Measurements from ENCODE around the gene AXIN2. TPM values are rescaled to one million over a fixed set of nuclear protein-coding genes. Genes with fewer than 3 reads are reported as not detected.

The AXIN2 gene
- total RNA-seq, 2 donors from 2014 or later = 5.4 to 16.2 TPM

DNA sequence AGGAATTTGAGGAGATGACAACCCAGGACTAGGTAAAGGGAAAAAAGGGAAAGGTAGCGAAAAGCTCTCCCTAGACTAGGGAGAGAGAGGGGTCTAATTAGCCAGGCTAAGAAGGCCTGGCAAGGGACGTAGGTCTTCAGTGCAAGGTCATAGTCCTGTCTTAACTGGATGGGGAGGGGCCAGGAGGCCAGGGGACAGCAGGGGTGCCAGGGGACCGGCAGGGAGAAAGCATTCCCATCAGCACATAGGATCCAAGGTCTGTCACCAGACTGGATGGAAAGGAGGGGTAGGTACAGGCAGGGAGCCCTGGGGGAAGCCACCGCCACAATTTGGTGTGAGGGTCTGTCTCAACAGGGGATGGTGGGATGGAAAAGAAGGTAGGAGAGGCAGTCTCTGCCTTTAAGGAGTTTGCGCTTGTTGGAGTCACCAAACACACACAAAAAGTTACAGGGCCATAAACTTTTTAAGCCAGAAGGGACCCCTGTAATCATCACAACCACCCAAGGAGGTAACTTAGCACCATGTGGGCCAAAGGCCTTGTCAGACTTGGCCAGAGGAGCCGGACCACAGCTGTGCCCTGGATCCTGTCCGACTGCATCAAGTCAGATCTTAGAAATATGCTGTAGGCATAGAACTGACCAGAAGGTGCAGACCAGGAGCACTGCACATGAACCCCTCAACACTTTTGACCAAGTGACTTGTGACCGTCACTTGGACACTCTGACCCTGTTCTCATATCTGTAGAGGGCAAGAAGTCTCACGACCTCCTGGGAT is 10.0 kb downstream of the AXIN2 start:
- no peaks in the 10 kb centered on the region for H3K9me3 ChIP-seq
- intact Hi-C loops (cut with DNase I) = loop anchor here (5.0 kb wide), 1 partner anchor 254 kb away; no protein-coding TSS in a partner anchor
- H3K4me3 ChIP-seq = no peak overlapping the region
- no peaks in the 10 kb centered on the region for H3K27me3 ChIP-seq
- no peak overlapping the region for H3K27ac ChIP-seq
- 75 to 81% methylated on average over 8 to 9 of the region's 9 CpGs for WGBS, 2 donors
- TF ChIP-seq, protein P1, sequence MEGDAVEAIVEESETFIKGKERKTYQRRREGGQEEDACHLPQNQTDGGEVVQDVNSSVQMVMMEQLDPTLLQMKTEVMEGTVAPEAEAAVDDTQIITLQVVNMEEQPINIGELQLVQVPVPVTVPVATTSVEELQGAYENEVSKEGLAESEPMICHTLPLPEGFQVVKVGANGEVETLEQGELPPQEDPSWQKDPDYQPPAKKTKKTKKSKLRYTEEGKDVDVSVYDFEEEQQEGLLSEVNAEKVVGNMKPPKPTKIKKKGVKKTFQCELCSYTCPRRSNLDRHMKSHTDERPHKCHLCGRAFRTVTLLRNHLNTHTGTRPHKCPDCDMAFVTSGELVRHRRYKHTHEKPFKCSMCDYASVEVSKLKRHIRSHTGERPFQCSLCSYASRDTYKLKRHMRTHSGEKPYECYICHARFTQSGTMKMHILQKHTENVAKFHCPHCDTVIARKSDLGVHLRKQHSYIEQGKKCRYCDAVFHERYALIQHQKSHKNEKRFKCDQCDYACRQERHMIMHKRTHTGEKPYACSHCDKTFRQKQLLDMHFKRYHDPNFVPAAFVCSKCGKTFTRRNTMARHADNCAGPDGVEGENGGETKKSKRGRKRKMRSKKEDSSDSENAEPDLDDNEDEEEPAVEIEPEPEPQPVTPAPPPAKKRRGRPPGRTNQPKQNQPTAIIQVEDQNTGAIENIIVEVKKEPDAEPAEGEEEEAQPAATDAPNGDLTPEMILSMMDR (IDR thresholded peaks at IDR 0.05) = no peak
- no peak for TF ChIP-seq POLR2A (IDR thresholded peaks at IDR 0.05)
- no peaks in the 10 kb centered on the region for H3K36me3 ChIP-seq (replicated peaks in 1 of 2; ENCODE audit: insufficient read depth in 1 of 2, low read depth in 2 of 2)
- DNase-seq (no peak), ATAC-seq (no peak)
- peaks cover 32% of the 10 kb centered on the region for H3K4me1 ChIP-seq

DNA sequence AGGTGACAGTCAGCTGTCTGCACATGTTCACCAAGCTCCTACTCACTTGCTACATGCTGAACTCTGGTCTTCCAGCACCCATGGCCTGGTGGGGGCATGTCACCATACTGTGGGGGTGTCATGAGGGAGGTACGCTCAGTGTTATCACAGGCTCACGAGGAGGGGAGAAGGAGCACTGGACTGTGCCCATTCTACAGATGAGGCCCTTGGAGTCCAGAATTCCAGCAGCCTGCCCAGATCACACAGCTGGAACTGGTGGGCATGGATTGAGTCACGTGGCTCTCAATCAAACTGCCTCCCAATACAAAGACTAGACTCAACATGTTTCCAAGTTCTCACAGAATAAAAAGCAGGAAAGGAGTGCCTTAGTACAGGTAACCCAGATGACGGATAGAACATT is 10.7 kb downstream of the AXIN2 start:
- TF ChIP-seq POLR2A (IDR thresholded peaks at IDR 0.05) = no peak
- TF ChIP-seq, protein P1 (IDR thresholded peaks at IDR 0.05) = no peak
- Histone ChIP-seq H3K27me3 (no peaks in the 10 kb centered on the region), H3K9me3 (no peaks in the 10 kb centered on the region), H3K36me3 (replicated peaks in 1 of 2; ENCODE audit: insufficient read depth in 1 of 2, low read depth in 2 of 2) (no peaks in the 10 kb centered on the region), H3K27ac (no peak overlapping the region), H3K4me1 (peaks cover 28% of the 10 kb centered on the region), H3K4me3 (no peak overlapping the region)
- intact Hi-C loops (cut with DNase I) = loop anchor here (5.0 kb wide), 1 partner anchor 253 kb away; no protein-coding TSS in a partner anchor
- ATAC-seq (no peak), DNase-seq (no peak)
- WGBS, 2 donors = 91 to 92% methylated on average over 4 of the region's 4 CpGs

DNA sequence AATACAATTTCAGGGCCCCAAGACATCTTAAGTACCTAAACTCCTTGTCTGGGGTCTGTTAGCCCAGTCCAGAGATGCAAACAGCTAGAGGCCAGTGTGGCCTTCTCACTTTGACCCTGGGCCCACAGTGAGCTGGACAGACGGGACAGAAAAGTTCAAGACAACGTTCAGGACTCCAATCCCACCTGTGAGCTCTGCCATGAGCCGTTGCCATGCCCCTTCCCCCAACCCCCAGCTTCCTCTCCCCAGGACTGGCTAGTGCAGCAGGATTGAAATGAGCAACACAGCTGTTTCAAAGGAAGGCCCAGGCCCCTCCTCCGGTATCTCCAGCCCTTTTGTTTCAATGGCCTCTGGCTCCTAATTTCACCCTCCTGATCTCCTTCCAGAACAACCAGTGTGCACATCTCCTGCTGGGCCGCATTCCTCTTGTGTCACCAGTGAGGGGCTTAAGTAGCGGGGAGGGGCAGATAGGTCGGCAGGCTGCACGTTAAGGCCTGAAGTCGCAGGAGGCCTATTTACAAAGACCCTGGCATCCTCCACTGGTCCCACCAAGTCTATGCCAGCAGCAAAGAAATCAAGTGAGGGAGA is 11.3 kb downstream of the AXIN2 start:
- TF ChIP-seq POLR2A (IDR thresholded peaks at IDR 0.05) = no peak
- TF ChIP-seq, protein P1 (IDR thresholded peaks at IDR 0.05) = no peak
- ATAC-seq (no peak), DNase-seq (no peak)
- Histone ChIP-seq H3K27ac (no peak overlapping the region), H3K27me3 (no peaks in the 10 kb centered on the region), H3K36me3 (replicated peaks in 1 of 2; ENCODE audit: insufficient read depth in 1 of 2, low read depth in 2 of 2) (no peaks in the 10 kb centered on the region), H3K4me3 (no peak overlapping the region), H3K9me3 (no peaks in the 10 kb centered on the region), H3K4me1 (peaks cover 26% of the 10 kb centered on the region)
- intact Hi-C loops (cut with DNase I) = loop anchor here (5.0 kb wide), 1 partner anchor 253 kb away; no protein-coding TSS in a partner anchor
- WGBS, 2 donors = 86 to 91% methylated on average over 9 of the region's 9 CpGs

DNA sequence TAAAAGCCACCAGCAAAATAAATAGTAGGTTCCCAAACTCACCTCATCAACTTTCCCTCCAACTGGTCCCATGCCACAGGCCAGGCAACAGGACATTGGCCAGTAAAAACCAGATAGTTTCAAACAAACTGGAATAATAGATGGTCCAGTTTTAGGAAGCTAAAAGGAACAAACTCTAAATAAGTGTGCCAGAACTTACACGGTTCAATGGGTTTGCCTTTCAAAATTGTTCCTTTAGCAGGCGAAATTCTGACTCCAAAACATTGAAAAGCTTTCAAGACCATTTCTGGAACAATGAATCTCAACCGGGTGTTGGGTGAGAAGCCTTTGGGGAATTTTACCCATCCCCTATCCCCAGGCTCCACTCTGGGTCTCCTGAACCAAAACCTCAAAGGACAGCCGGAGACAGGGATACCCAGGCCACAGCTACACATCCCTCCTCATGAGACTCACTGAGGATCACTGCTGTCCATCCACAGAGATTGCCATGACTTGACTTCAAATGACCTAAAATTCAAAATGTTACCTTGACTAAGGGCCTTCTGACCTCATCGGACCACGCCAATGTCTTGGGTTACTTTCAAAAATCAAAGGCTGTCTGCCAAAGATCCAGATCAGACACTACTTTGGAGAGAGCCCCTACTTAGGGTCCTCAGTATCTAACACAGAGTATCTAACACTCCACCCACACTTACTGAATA is 13.0 kb downstream of the AXIN2 start:
- no peak overlapping the region for H3K27ac ChIP-seq
- DNase-seq = no peak
- no peak for ATAC-seq
- H3K9me3 ChIP-seq = no peaks in the 10 kb centered on the region
- intact Hi-C loops (cut with DNase I) = no loop called here
- no peaks in the 10 kb centered on the region for H3K27me3 ChIP-seq
- WGBS, 2 donors = 87 to 95% methylated on average over 6 of the region's 6 CpGs
- peaks cover 26% of the 10 kb centered on the region for H3K4me1 ChIP-seq
- H3K4me3 ChIP-seq = no peak overlapping the region
- H3K36me3 ChIP-seq (replicated peaks in 1 of 2; ENCODE audit: insufficient read depth in 1 of 2, low read depth in 2 of 2) = no peaks in the 10 kb centered on the region
- TF ChIP-seq, protein P1 (IDR thresholded peaks at IDR 0.05) = no peak
- no peak for TF ChIP-seq POLR2A (IDR thresholded peaks at IDR 0.05)
